Measurements from ENCODE around the gene TJP2. TPM values are rescaled to one million over a fixed set of nuclear protein-coding genes. Genes with fewer than 3 reads are reported as not detected.
A peak's percentile ranks its signal among the peaks of the same experiment; 100 is the strongest.

The TJP2 gene
- 10 to 100 TPM; 10.5 to 27.3 (median 23.0) TPM for total RNA-seq
- polyA plus RNA-seq, result 10 to 100 TPM in 1 of 2 donors, 1 to 10 TPM in 1; 1.6 to 10.3 TPM
- 2.8 reads per million, percentile 15 among the genes with 10 or more reads in this experiment for total RNA-seq

DNA sequence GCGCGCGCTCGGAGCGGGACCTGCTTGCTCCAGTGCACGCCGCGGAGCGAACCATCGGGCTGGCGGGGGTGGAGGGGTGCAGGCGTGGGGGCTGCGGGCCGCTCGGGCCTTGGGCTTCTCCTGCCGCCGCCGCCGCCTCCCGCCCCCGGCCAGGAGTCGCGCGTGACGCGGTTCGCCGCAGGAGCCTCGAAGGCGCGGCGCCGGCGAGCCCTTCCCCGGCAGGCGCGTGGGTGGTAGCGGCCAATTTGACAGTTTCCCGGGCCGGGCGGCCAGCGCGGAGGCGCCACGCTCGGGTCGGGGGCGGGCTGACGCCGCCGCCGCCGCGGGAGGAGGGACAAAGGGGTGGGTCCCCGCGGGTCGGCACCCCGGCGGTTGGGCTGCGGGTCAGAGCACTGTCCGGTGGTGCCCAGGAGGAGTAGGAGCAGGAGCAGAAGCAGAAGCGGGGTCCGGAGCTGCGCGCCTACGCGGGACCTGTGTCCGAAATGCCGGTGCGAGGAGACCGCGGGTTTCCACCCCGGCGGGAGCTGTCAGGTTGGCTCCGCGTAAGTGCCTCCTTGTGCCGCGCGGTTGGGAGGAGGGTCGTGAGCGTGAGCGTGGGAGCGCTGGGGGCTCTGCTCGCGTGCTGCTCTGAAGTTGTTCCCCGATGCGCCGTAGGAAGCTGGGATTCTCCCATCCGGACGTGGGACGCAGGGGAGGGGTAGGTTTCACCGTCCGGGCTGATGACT, at the start of gene TJP2:
Gene TJP2, plus strand, starts transcription at position 387 of the 725 bp plus-strand sequence. Its CDS starts 96 bp downstream, at position 483.
- Mint-ChIP-seq H3K36me3 (peaks cover 0 to 11% (median 4%) of the 10 kb centered on the region in 5 donors), H3K4me3 (peak within 1 kb of the TSS; percentile 76 to 92 (median 83)), H3K9me3 (no peaks in the 10 kb centered on the region), H3K27me3 (peaks cover 15 to 43% (median 24%) of the 10 kb centered on the region in 5 donors), H3K27ac (peak within 1 kb of the TSS in 2 of 9 donors; percentile 22 to 79), H3K4me1 (peaks cover 27 to 61% (median 31%) of the 10 kb centered on the region in 7 donors)
- peak within 1 kb of the TSS; percentile 48 for H3K4me3 ChIP-seq (ENCODE audit: low read length)
- ATAC-seq, result peak; percentile 64
- no peak within 1 kb of the TSS for H3K27ac ChIP-seq (ENCODE audit: low read depth, low read length)
- peaks cover 11 to 12% of the 10 kb centered on the region in 2 donors for H3K4me1 ChIP-seq (ENCODE audit: control insufficient read depth in 2 of 2, insufficient read depth in 2 of 2, low read length in 2 of 2)
- CTCF ChIA-PET, result no interaction called here
- no peaks in the 10 kb centered on the region for H3K9me3 ChIP-seq (ENCODE audit: control insufficient read depth in 2 of 3, low read length in 3 of 3)
- peak in 5 of 9 donors; percentile 11 to 82 (median 16) for DNase-seq
- POLR2A ChIA-PET, result no interaction called here
- no peaks in the 10 kb centered on the region for H3K27me3 ChIP-seq (ENCODE audit: control insufficient read depth in 2 of 2, insufficient read depth in 2 of 2, low read length in 2 of 2)
- H3K36me3 ChIP-seq (ENCODE audit: control insufficient read depth in 2 of 3, insufficient read depth in 3 of 3, low read length in 3 of 3), result no peaks in the 10 kb centered on the region
- intact Hi-C loops (cut with micrococcal nuclease), result loop anchor here (1.0 to 10.0 kb wide), 9 partner anchors 8 to 1241 kb away; partner anchors contain the start of genes FXN (in 2 of the 2), KLF9 (in 1 of the 2) and SMC5 (in 1 of the 2)

DNA sequence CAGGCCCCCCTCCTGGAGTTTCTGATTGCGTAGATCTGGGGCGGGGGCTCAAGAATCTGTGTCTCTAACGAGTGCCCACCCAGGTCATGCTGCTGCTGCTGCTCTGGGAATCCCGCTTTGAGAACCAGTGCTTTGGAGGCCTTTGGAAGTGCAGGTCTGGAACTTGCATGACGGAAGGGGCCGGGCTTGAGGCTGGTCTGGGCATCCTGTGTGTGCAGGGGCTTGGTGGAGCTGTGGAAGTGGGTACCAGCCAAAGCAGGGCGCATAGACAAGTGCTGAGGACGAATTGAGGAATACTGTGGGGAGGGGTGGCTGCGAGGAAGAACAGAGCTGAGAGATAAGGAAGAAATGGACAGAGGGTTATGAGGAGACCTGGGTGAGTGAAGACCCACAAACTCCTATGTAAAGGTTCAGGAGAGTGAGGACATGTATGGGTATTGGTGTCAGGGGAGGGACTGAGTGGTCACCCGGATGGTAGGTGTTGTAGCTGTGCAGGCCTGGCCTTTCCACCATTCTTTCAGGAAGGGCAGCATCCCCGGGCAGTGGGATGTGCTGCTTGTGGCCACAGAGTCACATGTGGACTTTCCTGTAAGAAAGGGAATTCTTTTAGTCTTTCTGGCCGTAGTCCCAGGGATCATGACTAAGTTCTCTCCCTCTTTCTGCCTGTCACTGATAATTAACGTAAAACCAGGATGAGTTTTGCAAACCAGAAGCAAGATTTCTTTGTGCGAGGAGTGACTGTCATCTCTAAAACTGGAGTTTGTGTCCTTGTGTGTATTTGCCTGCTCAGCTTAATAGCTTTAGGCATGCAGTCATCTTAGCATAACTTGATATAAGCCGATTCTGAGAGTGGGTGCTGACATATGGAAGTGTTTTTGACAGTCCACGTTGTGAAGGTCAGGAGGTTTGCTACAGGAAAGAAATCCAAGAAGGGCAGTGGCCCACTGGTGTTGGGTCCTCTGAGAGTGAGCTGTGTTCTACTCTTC, 43.3 kb upstream of the TJP2 start:
- no peaks in the 10 kb centered on the region for H3K27me3 ChIP-seq (ENCODE audit: control insufficient read depth in 2 of 2, insufficient read depth in 2 of 2, low read length in 2 of 2)
- ChIA-PET POLR2A (no interaction called here), CTCF (no interaction called here)
- H3K36me3 ChIP-seq (ENCODE audit: control insufficient read depth in 2 of 3, insufficient read depth in 3 of 3, low read length in 3 of 3), result no peaks in the 10 kb centered on the region
- peak overlapping the region in 1 of 10 donors; percentile 9 for H3K4me3 Mint-ChIP-seq
- H3K9me3 Mint-ChIP-seq, result no peaks in the 10 kb centered on the region
- H3K27me3 Mint-ChIP-seq, result no peaks in the 10 kb centered on the region
- intact Hi-C loops (cut with micrococcal nuclease), result no loop called here
- H3K4me1 ChIP-seq (ENCODE audit: control insufficient read depth in 2 of 2, insufficient read depth in 2 of 2, low read length in 2 of 2), result no peaks in the 10 kb centered on the region
- peaks cover 0 to 7% (median 5%) of the 10 kb centered on the region in 5 donors for H3K36me3 Mint-ChIP-seq
- DNase-seq (no peak), ATAC-seq (no peak)
- H3K4me3 ChIP-seq (ENCODE audit: low read length), result no peak overlapping the region
- no peaks in the 10 kb centered on the region for H3K9me3 ChIP-seq (ENCODE audit: control insufficient read depth in 2 of 3, low read length in 3 of 3)
- H3K4me1 Mint-ChIP-seq, result peaks cover 0 to 7% (median 0%) of the 10 kb centered on the region in 7 donors
- H3K27ac Mint-ChIP-seq, result no peak overlapping the region
- H3K27ac ChIP-seq (ENCODE audit: low read depth, low read length), result no peak overlapping the region

DNA sequence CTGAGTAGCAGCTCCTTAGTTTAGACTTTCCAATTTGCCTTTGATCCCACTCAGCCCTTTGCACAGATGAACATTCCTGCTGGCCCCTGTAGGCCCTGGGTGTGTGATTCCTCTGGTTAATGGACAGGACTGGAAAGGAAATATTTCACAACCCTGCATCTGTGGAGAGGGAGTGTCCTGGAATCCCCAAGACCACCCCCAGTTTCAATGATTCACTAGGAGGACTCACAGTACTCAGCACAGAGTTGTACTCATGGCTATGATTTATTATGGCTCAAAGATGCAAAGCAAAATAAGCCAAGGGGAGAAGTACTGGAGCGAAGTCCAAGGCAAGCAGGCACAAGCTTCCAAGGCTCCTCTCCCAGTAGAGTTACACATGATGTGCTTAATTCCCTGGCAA, 42.4 kb upstream of the TJP2 start:
- ChIA-PET POLR2A (no interaction called here), CTCF (interaction anchor here (0.8 kb wide), 1 partner anchor 9 kb away, joined by 6 read pairs; no protein-coding TSS in a partner anchor)
- H3K4me3 Mint-ChIP-seq, result no peak overlapping the region
- Histone ChIP-seq H3K4me3 (ENCODE audit: low read length) (no peak overlapping the region), H3K27ac (ENCODE audit: low read depth, low read length) (no peak overlapping the region), H3K36me3 (ENCODE audit: control insufficient read depth in 2 of 3, insufficient read depth in 3 of 3, low read length in 3 of 3) (no peaks in the 10 kb centered on the region), H3K4me1 (ENCODE audit: control insufficient read depth in 2 of 2, insufficient read depth in 2 of 2, low read length in 2 of 2) (no peaks in the 10 kb centered on the region), H3K27me3 (ENCODE audit: control insufficient read depth in 2 of 2, insufficient read depth in 2 of 2, low read length in 2 of 2) (no peaks in the 10 kb centered on the region), H3K9me3 (ENCODE audit: control insufficient read depth in 2 of 3, low read length in 3 of 3) (no peaks in the 10 kb centered on the region)
- peaks cover 0 to 8% (median 5%) of the 10 kb centered on the region in 5 donors for H3K36me3 Mint-ChIP-seq
- no peak for DNase-seq
- no peak overlapping the region for H3K27ac Mint-ChIP-seq
- no peak for ATAC-seq
- intact Hi-C loops (cut with micrococcal nuclease), result loop anchor here in 1 of 2 donors (1.0 kb wide), 1 partner anchor 9 kb away; no protein-coding TSS in a partner anchor
- peaks cover 0 to 2% (median 0%) of the 10 kb centered on the region in 5 donors for H3K27me3 Mint-ChIP-seq
- H3K4me1 Mint-ChIP-seq, result peaks cover 0 to 7% (median 0%) of the 10 kb centered on the region in 7 donors
- H3K9me3 Mint-ChIP-seq, result no peaks in the 10 kb centered on the region

DNA sequence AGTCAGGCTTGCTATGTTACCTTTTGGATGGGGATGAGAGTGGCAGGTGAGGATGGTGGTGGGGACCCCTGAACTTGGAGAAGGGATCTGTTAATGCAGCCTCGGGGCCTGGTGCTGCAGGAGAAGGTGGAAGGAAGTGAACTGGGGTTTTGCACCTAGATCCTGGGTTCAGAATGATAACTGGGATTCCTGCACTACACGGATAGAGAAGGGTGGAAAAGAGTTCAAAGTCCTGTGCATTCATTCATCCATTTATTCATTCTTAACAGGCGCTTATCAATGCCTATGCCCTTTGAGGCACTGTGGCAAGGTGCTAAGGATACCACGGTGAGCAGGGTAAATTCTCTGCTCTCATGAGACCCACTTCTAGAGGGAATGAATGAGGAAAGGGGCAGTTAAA, 41.7 kb upstream of the TJP2 start:
- peaks cover 0 to 9% (median 5%) of the 10 kb centered on the region in 5 donors for H3K36me3 Mint-ChIP-seq
- no peak for DNase-seq
- intact Hi-C loops (cut with micrococcal nuclease), result loop anchor here in 1 of 2 donors (1.0 kb wide), 1 partner anchor 10 kb away; no protein-coding TSS in a partner anchor
- Histone ChIP-seq H3K4me3 (ENCODE audit: low read length) (no peak overlapping the region), H3K27ac (ENCODE audit: low read depth, low read length) (no peak overlapping the region), H3K27me3 (ENCODE audit: control insufficient read depth in 2 of 2, insufficient read depth in 2 of 2, low read length in 2 of 2) (no peaks in the 10 kb centered on the region), H3K36me3 (ENCODE audit: control insufficient read depth in 2 of 3, insufficient read depth in 3 of 3, low read length in 3 of 3) (no peaks in the 10 kb centered on the region), H3K4me1 (ENCODE audit: control insufficient read depth in 2 of 2, insufficient read depth in 2 of 2, low read length in 2 of 2) (no peaks in the 10 kb centered on the region), H3K9me3 (ENCODE audit: control insufficient read depth in 2 of 3, low read length in 3 of 3) (no peaks in the 10 kb centered on the region)
- peaks cover 0 to 7% (median 0%) of the 10 kb centered on the region in 7 donors for H3K4me1 Mint-ChIP-seq
- no peak overlapping the region for H3K4me3 Mint-ChIP-seq
- ChIA-PET POLR2A (no interaction called here), CTCF (interaction anchor here (0.8 kb wide), 1 partner anchor 10 kb away, joined by 6 read pairs; no protein-coding TSS in a partner anchor)
- no peak for ATAC-seq
- peaks cover 0 to 2% (median 0%) of the 10 kb centered on the region in 5 donors for H3K27me3 Mint-ChIP-seq
- H3K9me3 Mint-ChIP-seq, result no peaks in the 10 kb centered on the region
- H3K27ac Mint-ChIP-seq, result no peak overlapping the region

DNA sequence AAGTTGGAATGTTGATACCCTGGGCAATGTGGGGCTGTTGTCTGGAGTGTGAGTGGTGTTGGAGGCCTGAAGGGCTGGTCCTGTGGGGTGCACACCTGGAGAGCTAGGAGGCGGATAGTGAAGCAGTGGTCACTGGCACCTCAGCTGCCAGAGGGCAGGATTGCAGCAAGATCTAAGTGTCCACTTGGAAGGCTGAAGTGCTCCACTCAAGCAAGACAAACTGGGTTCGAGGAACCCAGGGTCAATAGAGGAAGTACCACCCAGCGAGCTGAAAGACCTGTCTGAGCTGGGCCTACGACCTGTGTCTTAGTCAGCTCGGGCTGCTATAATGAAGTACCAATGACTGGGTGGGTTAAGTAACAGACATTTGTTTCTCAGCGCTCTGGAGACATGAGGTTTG, 39.7 kb upstream of the TJP2 start:
- DNase-seq (no peak), ATAC-seq (no peak)
- H3K9me3 ChIP-seq (ENCODE audit: control insufficient read depth in 2 of 3, low read length in 3 of 3), result no peaks in the 10 kb centered on the region
- no peaks in the 10 kb centered on the region for H3K4me1 ChIP-seq (ENCODE audit: control insufficient read depth in 2 of 2, insufficient read depth in 2 of 2, low read length in 2 of 2)
- Mint-ChIP-seq H3K36me3 (peaks cover 0 to 20% (median 11%) of the 10 kb centered on the region in 5 donors), H3K27ac (peak overlapping the region in 3 of 9 donors; percentile 2 to 11 (median 8)), H3K27me3 (peaks cover 0 to 2% (median 0%) of the 10 kb centered on the region in 5 donors), H3K4me1 (peaks cover 0 to 7% (median 3%) of the 10 kb centered on the region in 7 donors), H3K4me3 (no peak overlapping the region), H3K9me3 (no peaks in the 10 kb centered on the region)
- H3K27me3 ChIP-seq (ENCODE audit: control insufficient read depth in 2 of 2, insufficient read depth in 2 of 2, low read length in 2 of 2), result no peaks in the 10 kb centered on the region
- ChIA-PET CTCF (no interaction called here), POLR2A (no interaction called here)
- H3K36me3 ChIP-seq (ENCODE audit: control insufficient read depth in 2 of 3, insufficient read depth in 3 of 3, low read length in 3 of 3), result no peaks in the 10 kb centered on the region
- H3K27ac ChIP-seq (ENCODE audit: low read depth, low read length), result no peak overlapping the region
- intact Hi-C loops (cut with micrococcal nuclease), result no loop called here
- H3K4me3 ChIP-seq (ENCODE audit: low read length), result no peak overlapping the region

DNA sequence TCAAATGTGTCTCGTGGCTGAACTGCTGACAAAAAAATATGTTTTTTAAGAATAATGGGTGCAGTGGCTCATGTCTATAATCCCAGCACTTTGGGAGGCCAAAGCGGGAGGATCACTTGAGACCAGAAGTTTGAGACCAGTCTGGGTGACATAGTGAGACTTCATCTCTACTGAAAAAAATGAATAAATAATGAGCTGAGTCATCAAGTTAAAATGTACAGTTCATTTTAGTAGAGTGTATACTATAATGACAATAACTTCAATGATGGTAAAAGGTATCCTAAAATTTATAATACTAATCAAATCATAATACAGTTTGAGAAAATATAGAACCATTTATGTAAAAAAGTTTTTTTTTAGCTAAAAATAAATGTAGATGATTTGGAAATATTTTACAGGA, 37.9 kb upstream of the TJP2 start:
- peaks cover 0 to 7% (median 0%) of the 10 kb centered on the region in 7 donors for H3K4me1 Mint-ChIP-seq
- H3K27ac Mint-ChIP-seq, result no peak overlapping the region
- ATAC-seq, result no peak
- intact Hi-C loops (cut with micrococcal nuclease), result no loop called here
- Histone ChIP-seq H3K27me3 (ENCODE audit: control insufficient read depth in 2 of 2, insufficient read depth in 2 of 2, low read length in 2 of 2) (no peaks in the 10 kb centered on the region), H3K36me3 (ENCODE audit: control insufficient read depth in 2 of 3, insufficient read depth in 3 of 3, low read length in 3 of 3) (no peaks in the 10 kb centered on the region), H3K4me3 (ENCODE audit: low read length) (no peak overlapping the region), H3K27ac (ENCODE audit: low read depth, low read length) (no peak overlapping the region), H3K9me3 (ENCODE audit: control insufficient read depth in 2 of 3, low read length in 3 of 3) (no peaks in the 10 kb centered on the region), H3K4me1 (ENCODE audit: control insufficient read depth in 2 of 2, insufficient read depth in 2 of 2, low read length in 2 of 2) (no peaks in the 10 kb centered on the region)
- H3K36me3 Mint-ChIP-seq, result peaks cover 0 to 20% (median 11%) of the 10 kb centered on the region in 5 donors
- H3K4me3 Mint-ChIP-seq, result no peak overlapping the region
- H3K27me3 Mint-ChIP-seq, result peaks cover 0 to 2% (median 0%) of the 10 kb centered on the region in 5 donors
- CTCF ChIA-PET, result no interaction called here
- POLR2A ChIA-PET, result no interaction called here
- H3K9me3 Mint-ChIP-seq, result no peaks in the 10 kb centered on the region
- DNase-seq, result no peak
